H7 (cell line): ENCODE measurements around the gene NDE1. TPM values are rescaled to one million over a fixed set of nuclear protein-coding genes. Genes with fewer than 3 reads are reported as not detected.
A peak's percentile ranks its signal among the peaks of the same experiment; 100 is the strongest.
"Not testable (repeated sequence)": the region's sequence is repeated elsewhere in the genome, so short reads cannot be mapped to it uniquely, and the experiment has no call there.

Experiments
- DNase-seq: peaks from one replicate; pipeline ENCODE4 v3.0.0; 2012
- H3K27me3 ChIP-seq: 2 replicates; pipeline ENCODE4 v1.6.0; 2011; ENCODE audit warnings: mild to moderate bottlenecking, low read length; ENCODE audit not compliant: control insufficient read depth, insufficient read depth
- H3K36me3 ChIP-seq: replicated peaks from 2 replicates; pipeline ENCODE4 v1.5.1; 2011; ENCODE audit warnings: low read length; ENCODE audit not compliant: control insufficient read depth, insufficient read depth
- H3K4me3 ChIP-seq: 2 replicates; pipeline ENCODE4 v1.5.1; 2011; ENCODE audit warnings: low read depth, mild to moderate bottlenecking, control low read depth, low read length, moderate library complexity; ENCODE audit not compliant: insufficient read depth
- total RNA-seq: library from RNA; depleted of rRNA; stranded (reverse); fragments of >200 nt; shearing (Covaris generic); gene quantifications from 2 replicates; pipeline ENCODE4 v1.2.3, GENCODE V29; 2014

Gene NDE1
- total RNA-seq, 1 experiment from 2014 or later, result 34.5 TPM

GRCh38 chr16:15654591-15654990, 4.5 kb downstream of the NDE1 start:
- H3K36me3 ChIP-seq, result peaks cover 2% of the 10 kb centered on the region
- no peak overlapping the region for H3K4me3 ChIP-seq
- no peak for DNase-seq
- no peaks in the 10 kb centered on the region for H3K27me3 ChIP-seq

DNA sequence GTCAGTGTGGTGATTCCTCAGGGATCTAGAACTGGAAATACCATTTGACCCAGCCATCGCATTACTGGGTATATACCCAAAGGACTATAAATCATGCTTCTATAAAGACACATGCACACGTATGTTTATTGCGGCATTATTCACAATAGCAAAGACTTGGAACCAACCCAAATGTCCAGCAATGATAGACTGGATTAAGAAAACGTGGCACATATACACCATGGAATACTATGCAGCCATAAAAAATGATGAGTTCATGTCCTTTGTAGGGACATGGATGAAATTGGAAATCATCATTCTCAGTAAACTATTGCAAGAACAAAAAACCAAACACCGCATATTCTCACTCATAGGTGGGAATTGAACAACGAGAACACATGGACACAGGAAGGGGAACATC, 5.5 kb downstream of the NDE1 start:
- H3K36me3 ChIP-seq, DNase-seq, H3K4me3 ChIP-seq, H3K27me3 ChIP-seq: not testable (repeated sequence)

- H3K4me3 ChIP-seq, result no peak overlapping the region
- DNase-seq, result no peak
- H3K36me3 ChIP-seq, result no peaks in the 10 kb centered on the region; the same call in 1 of the 2 replicates
- no peaks in the 10 kb centered on the region for H3K27me3 ChIP-seq
Measured at GRCh38 chr16:15658149-15658548, 8.1 kb downstream of the NDE1 start.

- no peaks in the 10 kb centered on the region for H3K27me3 ChIP-seq
- H3K36me3 ChIP-seq, result no peaks in the 10 kb centered on the region; the same call in 1 of the 2 replicates
- H3K4me3 ChIP-seq, result no peak overlapping the region
- DNase-seq, result no peak
Measured at GRCh38 chr16:15658556-15658955, 8.5 kb downstream of the NDE1 start.

DNA sequence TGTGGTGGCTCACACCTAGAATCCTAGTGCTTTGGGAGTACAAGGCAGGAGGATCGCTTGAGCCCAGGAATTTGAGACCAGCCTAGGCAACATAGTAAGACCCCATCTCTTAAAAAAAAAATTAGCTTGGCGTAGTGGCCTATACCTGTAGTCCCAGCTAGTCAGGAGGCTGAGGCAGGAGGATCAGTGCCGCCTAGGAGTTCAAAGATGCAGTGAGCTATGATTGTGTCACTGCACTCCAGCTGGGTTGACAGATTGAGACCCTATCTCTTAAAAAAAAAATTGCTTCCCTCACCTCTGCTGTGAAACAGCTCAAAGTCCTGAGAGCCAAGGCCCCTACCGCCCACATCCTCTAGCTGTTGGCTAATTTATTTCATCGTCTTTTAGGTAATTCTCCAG, 10.2 kb downstream of the NDE1 start:
- no peaks in the 10 kb centered on the region for H3K27me3 ChIP-seq
- DNase-seq, result no peak
- no peak overlapping the region for H3K4me3 ChIP-seq
- peaks cover 1% of the 10 kb centered on the region; the same call in 1 of the 2 replicates for H3K36me3 ChIP-seq

GRCh38 chr16:15665107-15665506, 15.1 kb downstream of the NDE1 start:
- Histone ChIP-seq H3K36me3 (peaks cover 10% of the 10 kb centered on the region), H3K27me3 (no peaks in the 10 kb centered on the region), H3K4me3 (no peak overlapping the region)
- DNase-seq, result no peak

- no peaks in the 10 kb centered on the region for H3K27me3 ChIP-seq
- peaks cover 10% of the 10 kb centered on the region for H3K36me3 ChIP-seq
- H3K4me3 ChIP-seq, result no peak overlapping the region
- DNase-seq, result no peak
Measured at GRCh38 chr16:15667091-15667742, 17.2 kb downstream of the NDE1 start.

GRCh38 chr16:15671530-15672117, 21.6 kb downstream of the NDE1 start:
- Histone ChIP-seq H3K4me3 (no peak overlapping the region), H3K36me3 (peaks cover 7% of the 10 kb centered on the region), H3K27me3 (no peaks in the 10 kb centered on the region)
- no peak for DNase-seq

DNA sequence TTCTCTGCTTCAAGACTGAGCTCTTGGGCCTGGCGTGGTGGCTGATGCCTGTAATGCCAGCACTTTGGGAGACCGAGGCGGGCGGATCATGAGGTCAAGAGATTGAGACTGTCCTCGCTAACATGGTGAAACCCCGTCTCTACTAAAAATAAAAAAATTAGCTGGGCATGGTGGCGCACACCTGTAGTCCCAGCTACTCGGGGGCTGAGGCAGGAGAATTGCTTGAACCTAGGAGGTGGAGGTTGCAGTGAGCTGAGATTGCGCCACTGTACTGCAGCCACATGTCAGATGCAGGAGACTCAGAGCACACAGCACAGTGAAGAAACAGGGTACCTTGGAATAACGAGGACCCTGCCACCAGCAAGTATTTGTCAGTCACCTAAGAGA, 22.1 kb downstream of the NDE1 start:
- H3K36me3 ChIP-seq, H3K4me3 ChIP-seq, DNase-seq, H3K27me3 ChIP-seq: not testable (repeated sequence)

DNA sequence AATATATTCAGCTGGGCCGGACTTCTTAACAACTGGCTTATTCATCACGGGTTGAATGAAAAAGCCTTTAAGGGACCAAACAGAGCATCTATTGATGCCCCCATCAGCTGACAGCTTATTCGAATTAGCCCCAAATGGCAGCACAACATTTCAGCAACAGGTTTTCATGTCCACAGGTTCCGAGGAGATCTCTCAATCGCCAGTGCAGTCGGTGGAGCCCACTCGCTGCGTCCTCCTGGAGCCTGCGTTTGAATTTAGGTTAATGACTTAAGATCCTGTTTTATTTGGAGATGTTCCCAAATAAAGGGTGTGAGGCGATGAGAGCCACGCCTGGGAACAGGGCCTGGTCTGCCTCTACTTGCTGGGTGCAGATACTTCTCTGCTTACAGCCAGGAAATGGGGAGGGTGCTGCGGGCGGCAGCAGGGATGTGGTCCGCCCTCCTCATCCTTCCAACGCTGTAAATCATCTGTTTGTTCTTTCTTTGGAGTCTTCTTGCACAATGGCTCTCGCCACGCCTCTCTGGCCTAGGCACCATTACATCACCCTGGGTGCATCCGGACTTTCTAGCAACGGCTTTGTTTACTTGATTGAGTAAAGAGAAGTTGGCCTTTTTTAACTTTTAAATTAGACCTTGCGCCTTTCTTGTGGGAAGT, 22.6 kb downstream of the NDE1 start:
- no peak overlapping the region for H3K4me3 ChIP-seq
- no peak for DNase-seq

GRCh38 chr16:15674571-15674970, 24.5 kb downstream of the NDE1 start:
- Histone ChIP-seq H3K4me3 (no peak overlapping the region), H3K36me3 (peaks cover 4% of the 10 kb centered on the region), H3K27me3 (no peaks in the 10 kb centered on the region)
- DNase-seq, result no peak

More for the DNA sequence above, 22.6 kb downstream of the NDE1 start:
- Histone ChIP-seq H3K27me3 (no peaks in the 10 kb centered on the region), H3K36me3 (peaks cover 6% of the 10 kb centered on the region)

DNA sequence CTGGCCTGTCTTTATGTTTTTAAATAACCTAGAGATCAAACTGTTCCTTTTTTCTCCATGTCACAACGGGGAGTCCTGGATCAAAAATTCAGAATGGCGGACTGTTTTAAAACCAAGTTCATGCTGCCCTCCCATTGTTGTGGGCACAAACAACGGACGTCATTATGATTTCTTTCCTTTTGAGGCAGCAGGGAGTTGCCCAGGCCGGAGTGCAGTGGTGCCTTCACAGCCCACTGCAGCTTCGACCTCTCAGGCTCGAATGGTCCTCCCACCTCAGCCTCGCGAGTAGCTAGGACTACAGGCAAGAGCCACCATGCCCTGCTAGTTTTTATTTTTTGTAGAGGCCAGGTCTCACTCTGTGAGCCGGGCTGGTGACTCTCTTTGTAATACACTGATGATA, 26.5 kb downstream of the NDE1 start:
- DNase-seq, result no peak
- Histone ChIP-seq H3K27me3 (no peaks in the 10 kb centered on the region), H3K4me3 (no peak overlapping the region), H3K36me3 (peaks cover 4% of the 10 kb centered on the region)

GRCh38 chr16:15677447-15677846, 27.4 kb downstream of the NDE1 start:
- Histone ChIP-seq H3K4me3 (no peak overlapping the region), H3K36me3 (peaks cover 4% of the 10 kb centered on the region), H3K27me3 (no peaks in the 10 kb centered on the region)
- no peak for DNase-seq

- H3K27me3 ChIP-seq, result no peaks in the 10 kb centered on the region
- DNase-seq, result peak; percentile 48
- no peak overlapping the region for H3K4me3 ChIP-seq
- H3K36me3 ChIP-seq, result peaks cover 7% of the 10 kb centered on the region
Measured at GRCh38 chr16:15682105-15682570, 32.1 kb downstream of the NDE1 start.

DNA sequence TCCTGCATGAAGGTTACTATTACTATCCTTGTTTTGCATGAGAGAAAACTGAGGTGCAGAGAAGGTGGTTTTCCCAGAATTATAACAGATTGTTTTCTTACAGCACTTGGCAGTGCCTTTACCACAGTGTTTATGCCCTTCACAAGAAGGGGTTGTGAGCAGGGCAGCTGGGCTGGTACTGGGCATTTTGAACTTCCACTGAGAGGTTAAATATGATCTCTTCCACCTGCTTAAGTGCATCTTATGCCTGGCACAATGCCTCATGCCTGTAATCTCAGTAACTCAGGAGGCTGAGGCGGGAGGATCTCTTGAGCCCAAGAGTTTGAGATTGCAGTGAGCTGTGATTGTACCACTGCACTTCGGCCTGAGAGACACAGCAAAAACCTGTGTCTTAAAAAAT, 36.2 kb downstream of the NDE1 start:
- H3K36me3 ChIP-seq, result peaks cover 9% of the 10 kb centered on the region
- H3K4me3 ChIP-seq, result no peak overlapping the region
- DNase-seq, result no peak
- H3K27me3 ChIP-seq, result no peaks in the 10 kb centered on the region
